ENCODE results near the gene SEMA4A. TPM values are rescaled to one million over a fixed set of nuclear protein-coding genes. Genes with fewer than 3 reads are reported as not detected.

Gene SEMA4A
- polyA plus RNA-seq, 1 donor from 2014 or later = 17.1 TPM

GRCh38 chr1:156121457-156121856, 31.9 kb upstream of the SEMA4A start:
- no peak overlapping the region for H3K9ac ChIP-seq (ENCODE audit: low read length)
- no peak overlapping the region for H3K4me2 ChIP-seq (ENCODE audit: low read length)
- no peaks in the 10 kb centered on the region for H3K9me2 ChIP-seq (ENCODE audit: insufficient read depth, low read length)
- H3F3A ChIP-seq (ENCODE audit: insufficient read depth, low read length, poor library complexity, severe bottlenecking) = no peaks in the 10 kb centered on the region
- no peaks in the 10 kb centered on the region for H3K27me3 ChIP-seq (ENCODE audit: insufficient read depth, low read depth, low read length)
- no peaks in the 10 kb centered on the region for H3K79me2 ChIP-seq (replicated peaks; ENCODE audit: insufficient read depth, low read length)
- no peaks in the 10 kb centered on the region for H3K36me3 ChIP-seq (ENCODE audit: insufficient read depth, low read length)
- no peaks in the 10 kb centered on the region for H3K9me3 ChIP-seq (ENCODE audit: low read length)
- no peak overlapping the region for H2AFZ ChIP-seq (ENCODE audit: low read depth, low read length)
- no peaks in the 10 kb centered on the region for H4K20me1 ChIP-seq (ENCODE audit: insufficient read depth)
- no peak for TF ChIP-seq POLR2AphosphoS5 (IDR thresholded peaks at IDR 0.05)
- TF ChIP-seq EZH2 (IDR thresholded peaks at IDR 0.05; ENCODE audit: borderline replicate concordance, insufficient read depth, low read length, poor library complexity, severe bottlenecking) = no peak
- no peak for TF ChIP-seq CTCF (IDR thresholded peaks at IDR 0.05; ENCODE audit: poor library complexity, severe bottlenecking)
- TF ChIP-seq TAF1 (IDR thresholded peaks at IDR 0.05; ENCODE audit: low read depth) = no peak
- no peak for TF ChIP-seq REST (IDR thresholded peaks at IDR 0.05; ENCODE audit: borderline replicate concordance)
- no peak for TF ChIP-seq EP300 (conservative IDR thresholded peaks at IDR 0.05; ENCODE audit: poor library complexity, severe bottlenecking)
- no peak for TF ChIP-seq RAD21 (conservative IDR thresholded peaks at IDR 0.05)
- no peak for TF ChIP-seq MXI1 (conservative IDR thresholded peaks at IDR 0.05; ENCODE audit: poor library complexity, severe bottlenecking)
- no peak for TF ChIP-seq SMC3 (conservative IDR thresholded peaks at IDR 0.05; ENCODE audit: poor library complexity)
- no peak overlapping the region for H3K27ac ChIP-seq (ENCODE audit: low read length)
- no peak overlapping the region for H3K4me3 ChIP-seq (ENCODE audit: low read length)

GRCh38 chr1:156122086-156122485, 31.3 kb upstream of the SEMA4A start:
- H2AFZ ChIP-seq (ENCODE audit: low read depth, low read length) = no peak overlapping the region
- H3K9me3 ChIP-seq (ENCODE audit: low read length) = no peaks in the 10 kb centered on the region
- no peak overlapping the region for H3K4me3 ChIP-seq (ENCODE audit: low read length)
- no peaks in the 10 kb centered on the region for H3F3A ChIP-seq (ENCODE audit: insufficient read depth, low read length, poor library complexity, severe bottlenecking)
- no peaks in the 10 kb centered on the region for H3K36me3 ChIP-seq (ENCODE audit: insufficient read depth, low read length)
- no peak overlapping the region for H3K9ac ChIP-seq (ENCODE audit: low read length)
- H4K20me1 ChIP-seq (ENCODE audit: insufficient read depth) = no peaks in the 10 kb centered on the region
- H3K9me2 ChIP-seq (ENCODE audit: insufficient read depth, low read length) = no peaks in the 10 kb centered on the region
- TF ChIP-seq TAF1 (IDR thresholded peaks at IDR 0.05; ENCODE audit: low read depth) (no peak), RAD21 (conservative IDR thresholded peaks at IDR 0.05) (no peak), POLR2AphosphoS5 (IDR thresholded peaks at IDR 0.05) (no peak), MXI1 (conservative IDR thresholded peaks at IDR 0.05; ENCODE audit: poor library complexity, severe bottlenecking) (no peak), CTCF (IDR thresholded peaks at IDR 0.05; ENCODE audit: poor library complexity, severe bottlenecking) (no peak), EP300 (conservative IDR thresholded peaks at IDR 0.05; ENCODE audit: poor library complexity, severe bottlenecking) (no peak), EZH2 (IDR thresholded peaks at IDR 0.05; ENCODE audit: borderline replicate concordance, insufficient read depth, low read length, poor library complexity, severe bottlenecking) (no peak), SMC3 (conservative IDR thresholded peaks at IDR 0.05; ENCODE audit: poor library complexity) (no peak), REST (IDR thresholded peaks at IDR 0.05; ENCODE audit: borderline replicate concordance) (no peak)
- H3K4me2 ChIP-seq (ENCODE audit: low read length) = no peak overlapping the region
- H3K27me3 ChIP-seq (ENCODE audit: insufficient read depth, low read depth, low read length) = no peaks in the 10 kb centered on the region
- H3K79me2 ChIP-seq (replicated peaks; ENCODE audit: insufficient read depth, low read length) = no peaks in the 10 kb centered on the region
- no peak overlapping the region for H3K27ac ChIP-seq (ENCODE audit: low read length)

All from neural cell (in vitro differentiated cells).